ENCODE results near the gene PHLPP1.

Gene PHLPP1

GRCh38 chr18:62952807-62953206 is 237.5 kb downstream of the PHLPP1 start:
- no peak for DNase-seq

GRCh38 chr18:62953663-62954062 is 238.3 kb downstream of the PHLPP1 start:
- peak; percentile 25 to 28 for DNase-seq

GRCh38 chr18:62954366-62954765 is 239.0 kb downstream of the PHLPP1 start:
- DNase-seq: no peak

- peak; percentile 47 to 48 for DNase-seq
These were observed 242.6 kb downstream of the PHLPP1 start for GRCh38 chr18:62957885-62958472.

GRCh38 chr18:62959481-62959880 is 244.1 kb downstream of the PHLPP1 start:
- no peak for DNase-seq

- DNase-seq: no peak
These were observed 248.2 kb downstream of the PHLPP1 start for GRCh38 chr18:62963507-62963906.

GRCh38 chr18:62964432-62964831 is 249.1 kb downstream of the PHLPP1 start:
- no peak for DNase-seq

GRCh38 chr18:62967089-62967488 is 251.7 kb downstream of the PHLPP1 start:
- no peak for DNase-seq

GRCh38 chr18:62973689-62974088 is 258.3 kb downstream of the PHLPP1 start:
- DNase-seq: no peak

- no peak for DNase-seq
These were observed 259.0 kb downstream of the PHLPP1 start for GRCh38 chr18:62974388-62974787.

- no peak for DNase-seq
These were observed 259.8 kb downstream of the PHLPP1 start for GRCh38 chr18:62974928-62975675.

- no peak for DNase-seq
These were observed 260.4 kb downstream of the PHLPP1 start for GRCh38 chr18:62975785-62976184.

GRCh38 chr18:62976227-62976626 is 260.9 kb downstream of the PHLPP1 start:
- no peak for DNase-seq

GRCh38 chr18:62977512-62977911 is 262.2 kb downstream of the PHLPP1 start:
- DNase-seq: no peak

- no peak for DNase-seq
These were observed 263.1 kb downstream of the PHLPP1 start for GRCh38 chr18:62978251-62979049.

- peak; percentile 86 to 88 for DNase-seq
These were observed 263.8 kb downstream of the PHLPP1 start for GRCh38 chr18:62979176-62979575.

- no peak for DNase-seq
These were observed 264.6 kb downstream of the PHLPP1 start for GRCh38 chr18:62979900-62980299.

- DNase-seq: no peak
These were observed 266.2 kb downstream of the PHLPP1 start for GRCh38 chr18:62981566-62981965.

- peak; percentile 5 to 42 for DNase-seq
These were observed 267.4 kb downstream of the PHLPP1 start for GRCh38 chr18:62982600-62983251.

GRCh38 chr18:62984656-62985315 is 269.4 kb downstream of the PHLPP1 start:
- DNase-seq: no peak

GRCh38 chr18:62986490-62986889 is 271.1 kb downstream of the PHLPP1 start:
- no peak for DNase-seq

GRCh38 chr18:62987055-62987830 is 271.9 kb downstream of the PHLPP1 start:
- DNase-seq: no peak
